Vagina (tissue), 2 donors: Measurements from ENCODE around the gene NEDD1. TPM values are rescaled to one million over a fixed set of nuclear protein-coding genes. Genes with fewer than 3 reads are reported as not detected.

Source experiments
- DNase-seq, 2 donors: peaks; one replicate each; pipeline ENCODE4 v3.0.0-alpha.2; 2017; ENCODE audit errors: extremely low spot score in 2 of 2
- H3K27ac ChIP-seq: fragments of 200-600 bp; sonication (generic); one replicate; pipeline ENCODE4 v1.5.1; 2019
- H3K27me3 ChIP-seq: fragments of 200-600 bp; sonication (generic); one replicate; pipeline ENCODE4 v1.5.1; 2019
- H3K36me3 ChIP-seq, 2 donors: fragments of 200-600 bp; sonication (generic); one replicate each; pipeline ENCODE4 v1.5.1; 2017 to 2019
- H3K4me1 ChIP-seq: fragments of 200-600 bp; sonication (generic); one replicate; pipeline ENCODE4 v1.5.1; 2019
- H3K4me3 ChIP-seq, 2 donors: fragments of 200-600 bp; sonication (generic); 1 replicate in 1 of 2; 2 replicates in 1 of 2; pipeline ENCODE4 v1.5.1; 2016 to 2019
- H3K9me3 ChIP-seq: fragments of 200-600 bp; sonication (generic); one replicate; pipeline ENCODE4 v1.5.1; 2019
- CTCF ChIP-seq, 3 experiments: fragments of 450-650 bp in 2 of 3; fragments of 200-600 bp in 1 of 3; sonication (generic) in 1 of 3; IDR thresholded peaks; one replicate each; pipeline ENCODE4 v1.5.1; 2017 to 2019; ENCODE audit warnings: antibody characterized with exemption in 3 of 3, mild to moderate bottlenecking in 2 of 3, moderate library complexity in 2 of 3
- POLR2A ChIP-seq, 2 donors: fragments of 450-650 bp; IDR thresholded peaks; one replicate each; pipeline ENCODE4 v1.6.1; 2017; ENCODE audit warnings: antibody characterized with exemption in 2 of 2, mild to moderate bottlenecking in 2 of 2, moderate library complexity in 2 of 2
- POLR2AphosphoS5 ChIP-seq, 2 donors: sonication (generic); formaldehyde crosslinking; IDR thresholded peaks; one replicate each; pipeline ENCODE4 v1.9.0; 2017; ENCODE audit warnings: antibody characterized with exemption in 2 of 2, mild to moderate bottlenecking in 2 of 2, low read depth in 1 of 2; ENCODE audit not compliant: insufficient read depth in 1 of 2
- intact Hi-C: fragments of 100-400 bp; cut with DNase I; formaldehyde crosslinking; loops from one replicate; pipeline ENCODE4 v1.15.1; 2023
- total RNA-seq: library from RNA; depleted of rRNA; stranded (reverse); fragments of >200 nt; gene quantifications from one replicate; pipeline ENCODE4 v1.2.3, GENCODE V29; 2016

The NEDD1 gene
- total RNA-seq, 1 donor from 2014 or later: 10.1 TPM

- Histone ChIP-seq H3K9me3 (no peaks in the 10 kb centered on the region), H3K36me3 (no peaks in the 10 kb centered on the region), H3K4me1 (no peaks in the 10 kb centered on the region), H3K27ac (no peak overlapping the region), H3K27me3 (no peaks in the 10 kb centered on the region), H3K4me3 (no peak overlapping the region)
- TF ChIP-seq CTCF (IDR thresholded peaks at IDR 0.05) (no peak), POLR2AphosphoS5 (IDR thresholded peaks at IDR 0.05; ENCODE audit: insufficient read depth in 1 of 2, low read depth in 1 of 2) (no peak)
- DNase-seq: no peak
- intact Hi-C loops: no loop called here
Observed at GRCh38 chr12:96864335-96864734, 42.7 kb upstream of the NEDD1 start.

- no peak for DNase-seq
- no peaks in the 10 kb centered on the region for H3K36me3 ChIP-seq
- no peak overlapping the region for H3K4me3 ChIP-seq
- H3K27ac ChIP-seq: no peak overlapping the region
- no peaks in the 10 kb centered on the region for H3K9me3 ChIP-seq
- no peaks in the 10 kb centered on the region for H3K4me1 ChIP-seq
- intact Hi-C loops: no loop called here
- no peak for TF ChIP-seq POLR2AphosphoS5 (IDR thresholded peaks at IDR 0.05; ENCODE audit: insufficient read depth in 1 of 2, low read depth in 1 of 2)
- TF ChIP-seq POLR2A (IDR thresholded peaks at IDR 0.05): no peak
- no peaks in the 10 kb centered on the region for H3K27me3 ChIP-seq
Observed at GRCh38 chr12:96866801-96867590, 40.1 kb upstream of the NEDD1 start.

- TF ChIP-seq CTCF (IDR thresholded peaks at IDR 0.05) (no peak), POLR2AphosphoS5 (IDR thresholded peaks at IDR 0.05; ENCODE audit: insufficient read depth in 1 of 2, low read depth in 1 of 2) (no peak), POLR2A (IDR thresholded peaks at IDR 0.05) (no peak)
- Histone ChIP-seq H3K4me1 (no peaks in the 10 kb centered on the region), H3K9me3 (no peaks in the 10 kb centered on the region), H3K36me3 (no peaks in the 10 kb centered on the region), H3K4me3 (no peak overlapping the region), H3K27me3 (no peaks in the 10 kb centered on the region), H3K27ac (no peak overlapping the region)
- intact Hi-C loops: no loop called here
- DNase-seq: no peak
Observed at GRCh38 chr12:96870946-96871345, 36.1 kb upstream of the NEDD1 start.

- intact Hi-C loops: no loop called here
- no peaks in the 10 kb centered on the region for H3K27me3 ChIP-seq
- H3K4me1 ChIP-seq: no peaks in the 10 kb centered on the region
- no peak for DNase-seq
- no peak for TF ChIP-seq POLR2AphosphoS5 (IDR thresholded peaks at IDR 0.05; ENCODE audit: insufficient read depth in 1 of 2, low read depth in 1 of 2)
- H3K27ac ChIP-seq: no peak overlapping the region
- H3K36me3 ChIP-seq: no peaks in the 10 kb centered on the region
- no peak overlapping the region for H3K4me3 ChIP-seq
- H3K9me3 ChIP-seq: no peaks in the 10 kb centered on the region
Observed at GRCh38 chr12:96872961-96873360, 34.1 kb upstream of the NEDD1 start.

GRCh38 chr12:96874211-96874610 is 32.8 kb upstream of the NEDD1 start:
- H3K36me3 ChIP-seq: no peaks in the 10 kb centered on the region
- H3K27me3 ChIP-seq: no peaks in the 10 kb centered on the region
- no peaks in the 10 kb centered on the region for H3K9me3 ChIP-seq
- H3K27ac ChIP-seq: no peak overlapping the region
- H3K4me3 ChIP-seq: no peak overlapping the region
- DNase-seq: no peak
- intact Hi-C loops: no loop called here
- TF ChIP-seq CTCF (IDR thresholded peaks at IDR 0.05) (no peak), POLR2A (IDR thresholded peaks at IDR 0.05) (no peak), POLR2AphosphoS5 (IDR thresholded peaks at IDR 0.05; ENCODE audit: insufficient read depth in 1 of 2, low read depth in 1 of 2) (no peak)
- H3K4me1 ChIP-seq: no peaks in the 10 kb centered on the region

- H3K4me1 ChIP-seq: no peaks in the 10 kb centered on the region
- intact Hi-C loops: no loop called here
- H3K9me3 ChIP-seq: no peaks in the 10 kb centered on the region
- no peaks in the 10 kb centered on the region for H3K27me3 ChIP-seq
- no peak overlapping the region for H3K27ac ChIP-seq
- no peak for TF ChIP-seq CTCF (IDR thresholded peaks at IDR 0.05)
- TF ChIP-seq POLR2AphosphoS5 (IDR thresholded peaks at IDR 0.05; ENCODE audit: insufficient read depth in 1 of 2, low read depth in 1 of 2): no peak
- no peak for TF ChIP-seq POLR2A (IDR thresholded peaks at IDR 0.05)
- no peak for DNase-seq
- no peak overlapping the region for H3K4me3 ChIP-seq
- H3K36me3 ChIP-seq: no peaks in the 10 kb centered on the region
Observed at GRCh38 chr12:96876966-96877365, 30.1 kb upstream of the NEDD1 start.
